K562 (cell line): Measurements from ENCODE around the gene DGUOK. TPM values are rescaled to one million over a fixed set of nuclear protein-coding genes. Genes with fewer than 3 reads are reported as not detected.

Experiments
- ATAC-seq: fragments of 200-7000 bp; cut with Tn5 transposase; 3 replicates; pipeline ENCODE4 v1.9.1; 2020; ENCODE audit warnings: moderate library complexity
- BruUV-seq: library from RNA; stranded (reverse); fragments of 400-500 nt; replicated peaks from 2 replicates; lab custom pipeline; 2021; lab: Mats Ljungman, UMichigan
- CTCF ChIA-PET: fragments of 300-600 bp; formaldehyde crosslinking; extraction: SDS; loops from one replicate; lab custom pipeline; 2021; ENCODE audit warnings: low intra/inter-chr PET ratio; lab: Yijun Ruan, JAX
- POLR2A ChIA-PET: fragments of 300-600, 350-650 bp; sonication (Branson Sonifier 250); formaldehyde crosslinking; extraction: SDS; loops from one replicate; lab custom pipeline; 2021; ENCODE audit warnings: antibody characterized with exemption, inconsistent platforms; lab: Yijun Ruan, JAX
- DNase-seq, 4 experiments: peaks; one replicate each; pipeline versions ENCODE4 v3.0.0 to v3.0.0-alpha.2; 2011 to 2018; ENCODE audit warnings: low spot score in 3 of 4, mixed read lengths in 3 of 4; ENCODE audit errors: extremely low read depth in 1 of 4
- FAIRE-seq: peaks from 2 replicates; lab custom pipeline; 2011; peaks lifted over from hg19 to GRCh38; lab: Jason Lieb, UNC
- H2AFZ ChIP-seq: 2 replicates; pipeline ENCODE4 v1.6.0; 2011; ENCODE audit warnings: low read depth, low read length, control low read depth, inconsistent platforms
- H3K27ac ChIP-seq: fragments of 200-600 bp; 3 replicates; pipeline ENCODE4 v1.8.0; 2011; ENCODE audit warnings: low read depth, mild to moderate bottlenecking, control low read depth, inconsistent platforms, low read length, moderate library complexity, mixed read lengths; ENCODE audit errors: extremely low read depth
- H3K27me3 ChIP-seq, 2 experiments: fragments of 300-600 bp in 1 of 2; 2 replicates in 1 of 2; 3 replicates in 1 of 2; pipeline versions ENCODE4 v1.6.0 to v1.8.0; 2011; ENCODE audit warnings: inconsistent platforms in 2 of 2, low read length in 2 of 2, mild to moderate bottlenecking in 1 of 2, mixed read lengths in 1 of 2, moderate library complexity in 1 of 2; ENCODE audit not compliant: control insufficient read depth in 2 of 2, insufficient read depth in 2 of 2
- H3K36me3 ChIP-seq: fragments of 300-600 bp; 3 replicates; pipeline ENCODE4 v1.8.0; 2011; ENCODE audit warnings: mild to moderate bottlenecking, low read length, inconsistent platforms; ENCODE audit not compliant: control insufficient read depth, insufficient read depth
- H3K4me1 ChIP-seq, 2 experiments: fragments of 200-600 bp in 1 of 2; replicated peaks in 1 of 2; 2 replicates in 1 of 2; 3 replicates in 1 of 2; pipeline versions ENCODE4 v1.5.1 to v1.8.0; 2011; ENCODE audit warnings: inconsistent platforms in 2 of 2, low read length in 2 of 2, mild to moderate bottlenecking in 1 of 2, mixed read lengths in 1 of 2, moderate library complexity in 1 of 2; ENCODE audit not compliant: control insufficient read depth in 2 of 2, insufficient read depth in 2 of 2
- H3K4me2 ChIP-seq: 2 replicates; pipeline ENCODE4 v1.6.1; 2011; ENCODE audit warnings: low read length, control low read depth, inconsistent platforms, mixed read lengths; ENCODE audit not compliant: insufficient read depth
- H3K4me3 ChIP-seq: fragments of 200-600 bp; sonication (generic), shearing (Covaris generic); 2 replicates; pipeline ENCODE4 v1.5.1; 2016; ENCODE audit warnings: control low read depth, inconsistent platforms
- H3K79me2 ChIP-seq: fragments of 200-600 bp; 3 replicates; pipeline ENCODE4 v1.8.0; 2011; ENCODE audit warnings: low read length, inconsistent platforms; ENCODE audit not compliant: control insufficient read depth, insufficient read depth
- H3K9ac ChIP-seq, 2 experiments: 2 replicates each; pipeline versions ENCODE4 v1.6.0 to v1.6.1; 2011; ENCODE audit warnings: low read depth in 2 of 2, low read length in 2 of 2, control low read depth in 1 of 2, inconsistent platforms in 1 of 2, mild to moderate bottlenecking in 1 of 2, mixed read lengths in 1 of 2; ENCODE audit not compliant: insufficient read depth in 1 of 2
- H3K9me1 ChIP-seq: one replicate; pipeline ENCODE4 v1.6.0; 2011; ENCODE audit warnings: inconsistent platforms, mild to moderate bottlenecking, low read length, moderate library complexity; ENCODE audit not compliant: control insufficient read depth, insufficient read depth
- H3K9me3 ChIP-seq: replicated peaks from 2 replicates; pipeline ENCODE4 v1.5.1; 2011; ENCODE audit warnings: low read depth, low read length, inconsistent platforms; ENCODE audit not compliant: control insufficient read depth, insufficient read depth
- H4K20me1 ChIP-seq: replicated peaks from 2 replicates; pipeline ENCODE4 v1.6.1; 2011; ENCODE audit warnings: low read length, inconsistent platforms, mixed read lengths; ENCODE audit not compliant: control insufficient read depth, insufficient read depth
- BHLHE40 ChIP-seq: IDR thresholded peaks from 2 replicates; pipeline ENCODE4 v1.6.1; 2011; ENCODE audit warnings: low read length, improper control_type of control experiment
- MCM7 ChIP-seq, 2 experiments: fragments of 450-650 bp; IDR thresholded peaks; 2 replicates each; pipeline ENCODE4 v1.6.1; 2016 to 2018
- NKRF ChIP-seq: fragments of 450-650 bp; IDR thresholded peaks from 2 replicates; pipeline ENCODE4 v1.6.1; 2016; ENCODE audit warnings: borderline replicate concordance
- SMAD4 ChIP-seq: fragments of 250-450 bp; sonication (Bioruptor Pico); conservative IDR thresholded peaks from 2 replicates; pipeline ENCODE4 v1.8.0; 2021; ENCODE audit warnings: inconsistent platforms, mild to moderate bottlenecking, moderate library complexity
- STAT6 ChIP-seq: sonication (generic); formaldehyde crosslinking; IDR thresholded peaks from 2 replicates; pipeline ENCODE4 v1.8.1; 2023; ENCODE audit warnings: mild to moderate bottlenecking, missing genetic modification reagents
- UBTF ChIP-seq, 2 experiments: IDR thresholded peaks; 2 replicates each; pipeline ENCODE4 v1.6.1; 2012; ENCODE audit warnings: improper control_type of control experiment in 2 of 2, low read depth in 2 of 2, low read length in 2 of 2, borderline replicate concordance in 1 of 2
- ZFP36 ChIP-seq: fragments of 150-350 bp; IDR thresholded peaks from 2 replicates; pipeline ENCODE4 v1.6.1; 2018; ENCODE audit warnings: low read length, low read depth; ENCODE audit not compliant: partially characterized antibody
- ZNF583 ChIP-seq: fragments of 250-450 bp; sonication (Bioruptor Pico); IDR thresholded peaks from 2 replicates; pipeline ENCODE4 v1.4.0; 2020
- ZNF655 ChIP-seq: fragments of 250-450 bp; sonication (Bioruptor Pico); IDR thresholded peaks from 2 replicates; pipeline ENCODE4 v1.5.0; 2021
- ZSCAN29 ChIP-seq: fragments of 450-650 bp; IDR thresholded peaks from 2 replicates; pipeline ENCODE4 v1.6.1; 2017
- WGBS: fragments of 100-300 bp; shearing (Covaris generic); methylation state at CpG from one replicate; pipeline ENCODE4 v1.1.6; 2016; ENCODE audit warnings: low coverage, mixed read lengths; ENCODE audit not compliant: insufficient coverage; ENCODE audit errors: missing lambda C conversion rate; 5-methylcytosine and 5-hydroxymethylcytosine counted together
- in situ Hi-C: fragments of 300-500 bp; cut with MboI; formaldehyde crosslinking; loops from 4 replicates; pipeline ENCODE4 v1.15.0; 2018; ENCODE audit warnings: inconsistent platforms, mixed read lengths
- intact Hi-C: fragments of 100-400 bp; cut with micrococcal nuclease; formaldehyde crosslinking; loops from 2 replicates; pipeline ENCODE4 v1.14.2; 2022
- polyA plus RNA-seq, 8 experiments: library from polyadenylated mRNA; depleted of rRNA in 4 of 8; stranded (reverse) in 5 of 8; unstranded in 3 of 8; fragments of >200 nt; fragmentation: Nextera tagmentation in 2 of 8; fragmentation: Illumina TruSeq in 1 of 8; extraction: Ambion mirVana in 2 of 8; extraction: Trizol in 1 of 8; gene quantifications; 2 replicates each; pipeline versions ENCODE4 v1.2.1 to v1.2.3, GENCODE V29; 2011 to 2014; ENCODE audit warnings: inconsistent platforms in 1 of 8, missing spikeins in 1 of 8
- total RNA-seq, 7 experiments: library from RNA; depleted of rRNA in 6 of 7; stranded (reverse); fragments of >200 nt in 6 of 7; fragmentation: Illumina TruSeq in 2 of 7; extraction: Trizol in 2 of 7; gene quantifications; 2 replicates each; pipeline versions ENCODE4 v1.2.1 to v1.2.3, GENCODE V29; 2011 to 2021; ENCODE audit warnings: low replicate concordance in 1 of 7

The DGUOK gene
- total and polyA plus RNA-seq, 9 of the 15 experiments (the other 6 are each of a cell fraction or from before 2014, with no cell fraction given) = 67.0 to 288 (median 126) TPM

GRCh38 chr2:73985308-73986084 lies 58.8 kb downstream of the DGUOK start:
- peak; percentile 55 to 89 (median 81) for DNase-seq
- FAIRE-seq = no peak
- no peak for TF ChIP-seq STAT6
- TF ChIP-seq ZNF655 (CRISPR knock-in tag) = no peak
- no peak for TF ChIP-seq ZSCAN29
- TF ChIP-seq SMAD4 (CRISPR knock-in tag) = peak; percentile 15; the same call in 1 of the 2 replicates
- no peak for TF ChIP-seq MCM7 (IDR thresholded peaks at IDR 0.05)
- 0 out of 2 replicates have a peak, but pooled peaks have one; percentile 14 for TF ChIP-seq ZNF583 (CRISPR knock-in tag)
- TF ChIP-seq UBTF (IDR thresholded peaks at IDR 0.05; ENCODE audit: borderline replicate concordance in 1 of 2, low read depth in 2 of 2, low read length in 2 of 2) = peak in 1 of 2 experiments; percentile 52; a peak in 1 of 4 replicates
- TF ChIP-seq NKRF = peak; percentile 41
- TF ChIP-seq BHLHE40 = peak; percentile 29; the same call in 1 of the 2 replicates
- peak; percentile 29 for TF ChIP-seq ZFP36

More at GRCh38 chr2:73985308-73986084, 58.8 kb downstream of the DGUOK start:
- H3K36me3 ChIP-seq = peaks cover 40% of the 10 kb centered on the region
- ChIA-PET POLR2A (interaction anchor here (0.6 to 4.9 kb wide), 4 partner anchors 11 to 213 kb away, joined by 3 to 19 read pairs (median 4); no protein-coding TSS in a partner anchor), CTCF (interaction anchor here (0.6 to 0.8 kb wide), 2 partner anchors 155 to 161 kb away, joined by 3 read pairs; no protein-coding TSS in a partner anchor)
- peak overlapping the region; percentile 78 to 93 for H3K9ac ChIP-seq
- H3K4me1 ChIP-seq = peaks cover 63% of the 10 kb centered on the region in 2 experiments
- no peak for ATAC-seq
- intact Hi-C loops = loop anchor here (10.0 kb wide), 1 partner anchor 161 kb away; the partner anchor contains the start of gene STAMBP
- H3K79me2 ChIP-seq = peaks cover 61% of the 10 kb centered on the region
- peak overlapping the region; percentile 51 for H3K4me3 ChIP-seq
- peak overlapping the region; percentile 83 for H3K27ac ChIP-seq
- H3K9me1 ChIP-seq = peaks cover 6% of the 10 kb centered on the region
- no peaks in the 10 kb centered on the region for H3K27me3 ChIP-seq
- BruUV-seq = no TSS peak
- peak overlapping the region; percentile 79 for H3K4me2 ChIP-seq
- WGBS = 2% methylated on average over 10 of the region's 66 CpGs
- no peaks in the 10 kb centered on the region for H3K9me3 ChIP-seq
- in situ Hi-C loops = no loop called here
- peaks cover 24% of the 10 kb centered on the region; the same call in 1 of the 2 replicates for H4K20me1 ChIP-seq
- peak overlapping the region; percentile 82 for H2AFZ ChIP-seq
